SK-N-MC (cell line): ENCODE results near the gene ASIC2.

Experiments
- DNase-seq: peaks from one replicate; pipeline ENCODE4 v3.0.0-alpha.2; 2011; ENCODE audit warnings: low read depth, low spot score
- H3K27ac ChIP-seq: fragments of 200-600 bp; sonication (generic); 2 replicates; pipeline ENCODE4 v1.5.1; 2016; ENCODE audit warnings: mixed run types
- H3K36me3 ChIP-seq: fragments of 200-600 bp; sonication (generic); 2 replicates; pipeline ENCODE4 v1.6.1; 2017; ENCODE audit warnings: antibody characterized with exemption, low read length, mixed read lengths; ENCODE audit not compliant: insufficient read depth
- H3K4me3 ChIP-seq: fragments of 200-600 bp; sonication (generic); 2 replicates; pipeline ENCODE4 v1.5.1; 2016
- H3K9ac ChIP-seq: fragments of 200-600 bp; sonication (generic); 2 replicates; pipeline ENCODE4 v1.8.0; 2017; ENCODE audit warnings: mixed run types, mixed read lengths; ENCODE audit not compliant: insufficient read length
- H3K9me3 ChIP-seq: fragments of 200-600 bp; sonication (generic); 2 replicates; pipeline ENCODE4 v1.6.1; 2017; ENCODE audit warnings: low read depth, mild to moderate bottlenecking, antibody characterized with exemption, low read length, moderate library complexity, mixed read lengths
- EZH2 ChIP-seq: fragments of 200-600 bp; sonication (generic); IDR thresholded peaks from one replicate; pipeline ENCODE4 v1.6.1; 2017; ENCODE audit warnings: antibody characterized with exemption
- FOXP2 ChIP-seq: optimal IDR thresholded peaks from 2 replicates; pipeline ENCODE3; 2011; ENCODE audit warnings: mild to moderate bottlenecking, moderate library complexity; ENCODE audit not compliant: insufficient read depth; ENCODE audit errors: extremely low read length, control extremely low read depth
- POLR2AphosphoS5 ChIP-seq: IDR thresholded peaks from 2 replicates; pipeline ENCODE4 v1.6.1; 2012; ENCODE audit warnings: mild to moderate bottlenecking, low read depth, low read length, borderline replicate concordance

Gene ASIC2

GRCh38 chr17:33277436-33278100 is 15.5 kb downstream of the ASIC2 start:
- H3K36me3 ChIP-seq = no peaks in the 10 kb centered on the region
- no peak for DNase-seq
- H3K9ac ChIP-seq = no peak overlapping the region
- peak overlapping the region; percentile 9; the same call in 1 of the 2 replicates for H3K27ac ChIP-seq
- H3K9me3 ChIP-seq = no peaks in the 10 kb centered on the region
- no peak overlapping the region for H3K4me3 ChIP-seq
- TF ChIP-seq FOXP2 = no peak
- TF ChIP-seq POLR2AphosphoS5 = no peak
- TF ChIP-seq EZH2 = no peak

- Histone ChIP-seq H3K36me3 (no peaks in the 10 kb centered on the region), H3K4me3 (peak overlapping the region; percentile 26; the same call in 1 of the 2 replicates), H3K9ac (no peak overlapping the region), H3K9me3 (no peaks in the 10 kb centered on the region), H3K27ac (peak overlapping the region; percentile 98)
- no peak for DNase-seq
- TF ChIP-seq EZH2 (no peak), FOXP2 (no peak), POLR2AphosphoS5 (no peak)
Observed at GRCh38 chr17:33273743-33274410, 19.2 kb downstream of the ASIC2 start.

- no peaks in the 10 kb centered on the region for H3K36me3 ChIP-seq
- peak overlapping the region; percentile 98 for H3K27ac ChIP-seq
- H3K4me3 ChIP-seq = peak overlapping the region; percentile 26; the same call in 1 of the 2 replicates
- TF ChIP-seq POLR2AphosphoS5 (peak; percentile 45; the same call in 1 of the 2 replicates), EZH2 (no peak), FOXP2 (peak; percentile 92)
- no peak overlapping the region for H3K9ac ChIP-seq
- no peaks in the 10 kb centered on the region for H3K9me3 ChIP-seq
- DNase-seq = no peak
Observed at GRCh38 chr17:33273271-33273670, 19.8 kb downstream of the ASIC2 start.

- TF ChIP-seq EZH2 = no peak
- TF ChIP-seq FOXP2 = no peak
- TF ChIP-seq POLR2AphosphoS5 = no peak
- Histone ChIP-seq H3K9ac (no peak overlapping the region), H3K36me3 (no peaks in the 10 kb centered on the region), H3K4me3 (no peak overlapping the region), H3K9me3 (no peaks in the 10 kb centered on the region), H3K27ac (peak overlapping the region; percentile 98)
- DNase-seq = no peak
Observed at GRCh38 chr17:33272438-33272837, 20.7 kb downstream of the ASIC2 start.

- Histone ChIP-seq H3K4me3 (peak overlapping the region; percentile 27; the same call in 1 of the 2 replicates), H3K9ac (peak overlapping the region; percentile 63), H3K27ac (peak overlapping the region; percentile 98), H3K9me3 (no peaks in the 10 kb centered on the region), H3K36me3 (no peaks in the 10 kb centered on the region)
- peak; percentile 97 for DNase-seq
- TF ChIP-seq EZH2 = no peak
- TF ChIP-seq POLR2AphosphoS5 = peak; percentile 59; the same call in 1 of the 2 replicates
Observed at GRCh38 chr17:33269337-33270060, 23.6 kb downstream of the ASIC2 start.

GRCh38 chr17:33267851-33268548 is 25.1 kb downstream of the ASIC2 start:
- H3K36me3 ChIP-seq = no peaks in the 10 kb centered on the region
- no peak overlapping the region for H3K4me3 ChIP-seq
- H3K27ac ChIP-seq = peak overlapping the region; percentile 98
- no peaks in the 10 kb centered on the region for H3K9me3 ChIP-seq
- no peak for TF ChIP-seq FOXP2
- TF ChIP-seq EZH2 = no peak
- no peak for TF ChIP-seq POLR2AphosphoS5
- no peak overlapping the region for H3K9ac ChIP-seq
- DNase-seq = no peak

- Histone ChIP-seq H3K9ac (no peak overlapping the region), H3K27ac (peak overlapping the region; percentile 98), H3K4me3 (no peak overlapping the region)
Observed at GRCh38 chr17:33267271-33267790, 25.8 kb downstream of the ASIC2 start.

More at GRCh38 chr17:33267271-33267790, 25.8 kb downstream of the ASIC2 start:
- no peak for DNase-seq
- no peak for TF ChIP-seq EZH2
- TF ChIP-seq FOXP2 = no peak
- no peak for TF ChIP-seq POLR2AphosphoS5
- H3K36me3 ChIP-seq = no peaks in the 10 kb centered on the region
- H3K9me3 ChIP-seq = no peaks in the 10 kb centered on the region
